ENCODE results near the gene SULF2. TPM values are rescaled to one million over a fixed set of nuclear protein-coding genes. Genes with fewer than 3 reads are reported as not detected.

Gene SULF2
- total and polyA plus RNA-seq, 2 of the 13 experiments (the other 11 are each of a cell fraction or from before 2014, with no cell fraction given), result 7.2 to 50.9 TPM

GRCh38 chr20:47718398-47718797, 66.9 kb downstream of the SULF2 start:
- Histone ChIP-seq H3K4me3 (replicated peaks in 1 of 3; ENCODE audit: insufficient read depth in 1 of 3, low read depth in 2 of 3, low read length in 3 of 3) (no peak overlapping the region), H3K9ac (ENCODE audit: insufficient read depth, low read depth, low read length) (no peak overlapping the region), H3K4me2 (ENCODE audit: low read depth, low read length) (no peak overlapping the region), H3K4me1 (ENCODE audit: insufficient read depth, low read length) (peaks cover 14% of the 10 kb centered on the region), H4K20me1 (ENCODE audit: insufficient read depth, low read length) (no peaks in the 10 kb centered on the region), H3K27ac (ENCODE audit: extremely low read length, insufficient read depth, low read length) (no peak overlapping the region), H2AFZ (ENCODE audit: low read length) (no peak overlapping the region), H3K27me3 (ENCODE audit: control insufficient read depth in 1 of 2, insufficient read depth in 2 of 2, low read length in 2 of 2) (no peaks in the 10 kb centered on the region), H3K36me3 (replicated peaks in 1 of 2; ENCODE audit: control insufficient read depth in 1 of 2, insufficient read depth in 2 of 2, low read length in 2 of 2) (no peaks in the 10 kb centered on the region), H3K79me2 (ENCODE audit: insufficient read depth, low read length) (no peaks in the 10 kb centered on the region), H3K9me3 (ENCODE audit: low read length) (no peaks in the 10 kb centered on the region)
- TF ChIP-seq MYPOP (CRISPR knock-in tag; IDR thresholded peaks at IDR 0.05), result no peak
- no peak for TF ChIP-seq CEBPZ (IDR thresholded peaks at IDR 0.05; ENCODE audit: low read length)
- no peak for TF ChIP-seq ZNF570 (CRISPR knock-in tag; IDR thresholded peaks at IDR 0.05; ENCODE audit: borderline replicate concordance)
- no peak for TF ChIP-seq SMAD3 (CRISPR knock-in tag; IDR thresholded peaks at IDR 0.05)
- TF ChIP-seq KDM2A (CRISPR knock-in tag; IDR thresholded peaks at IDR 0.05; ENCODE audit: borderline replicate concordance, low read depth), result no peak
- TF ChIP-seq ZNF678 (CRISPR knock-in tag; IDR thresholded peaks at IDR 0.05), result no peak
- TF ChIP-seq KAT7 (CRISPR knock-in tag; IDR thresholded peaks at IDR 0.05; ENCODE audit: borderline replicate concordance), result no peak
- TF ChIP-seq ETV6 (CRISPR knock-in tag; conservative IDR thresholded peaks at IDR 0.05), result no peak
- no peak for TF ChIP-seq ZNF740 (CRISPR knock-in tag; IDR thresholded peaks at IDR 0.05)
- no peak for ATAC-seq
- intact Hi-C loops (cut with micrococcal nuclease; ENCODE audit: unreplicated experiment), result no loop called here
- no peak for FAIRE-seq
- CTCF ChIA-PET (ENCODE audit: low intra/inter-chr PET ratio, low total read pairs), result no interaction called here
- DNase-seq (ENCODE audit: low spot score), result no peak
- POLR2A ChIA-PET, result no interaction called here
- no TSS peak for BruUV-seq (replicated peaks)
- 81% methylated on average over 4 of the region's 4 CpGs for WGBS (ENCODE audit: low lambda C conversion rate)
- in situ Hi-C loops (cut with HindIII; ENCODE audit: extremely low pct_ligation_motif_present, low pct_unique_long_range_greater_than_20kb), result no loop called here

Data from HepG2 (cell line).